Breast epithelium (tissue), 4 donors: ENCODE measurements around the gene AHI1. TPM values are rescaled to one million over a fixed set of nuclear protein-coding genes. Genes with fewer than 3 reads are reported as not detected.

ENCODE experiments used
- DNase-seq, 2 donors: peaks; one replicate each; pipeline ENCODE4 v3.0.0-alpha.2; 2019; ENCODE audit warnings: low spot score in 2 of 2
- H3K27ac ChIP-seq, 2 donors: fragments of 200-600 bp; sonication (generic) in 1 of 2; one replicate each; pipeline ENCODE4 v1.5.1; 2016 to 2019; ENCODE audit warnings: mild to moderate bottlenecking in 1 of 2
- H3K27me3 ChIP-seq, 2 donors: fragments of 200-600 bp; sonication (generic) in 1 of 2; one replicate each; pipeline versions ENCODE4 v1.5.1 to v1.6.0; 2017 to 2019; ENCODE audit warnings: control low read depth in 1 of 2, mild to moderate bottlenecking in 1 of 2
- H3K36me3 ChIP-seq: fragments of 200-600 bp; one replicate; pipeline ENCODE4 v1.5.1; 2019
- H3K4me1 ChIP-seq, 2 donors: fragments of 200-600 bp; sonication (generic); one replicate each; pipeline ENCODE4 v1.5.1; 2016 to 2019; ENCODE audit warnings: control low read depth in 1 of 2
- H3K4me3 ChIP-seq, 3 donors: fragments of 200-600 bp; sonication (generic); 1 replicate in 2 of 3; 2 replicates in 1 of 3; pipeline ENCODE4 v1.5.1; 2016 to 2019; ENCODE audit warnings: mild to moderate bottlenecking in 3 of 3, moderate library complexity in 2 of 3
- H3K9me3 ChIP-seq, 2 donors: fragments of 200-600 bp; sonication (generic) in 1 of 2; one replicate each; pipeline ENCODE4 v1.5.1; 2016 to 2019; ENCODE audit warnings: control low read depth in 1 of 2
- POLR2A ChIP-seq: fragments of 450-650 bp; IDR thresholded peaks from one replicate; pipeline ENCODE4 v1.6.1; 2016; ENCODE audit warnings: antibody characterized with exemption, mild to moderate bottlenecking, moderate library complexity
- POLR2AphosphoS5 ChIP-seq, 3 donors: sonication (generic); formaldehyde crosslinking; IDR thresholded peaks; one replicate each; pipeline ENCODE4 v1.6.1; 2017; ENCODE audit warnings: antibody characterized with exemption in 3 of 3
- intact Hi-C: fragments of 100-400 bp; cut with DNase I; formaldehyde crosslinking; loops from one replicate; pipeline ENCODE4 v1.15.1; 2023; ENCODE audit warnings: low total_unique reads
- total RNA-seq, 3 donors: library from RNA; depleted of rRNA; stranded (reverse); fragments of >200 nt; gene quantifications; one replicate each; pipeline ENCODE4 v1.1.0, GENCODE V29; 2016
- TF ChIP-seq, protein P1 (sequence below), 3 donors: fragments of 450-650 bp; IDR thresholded peaks; one replicate each; pipeline ENCODE4 v1.5.1; 2016 to 2017; ENCODE audit warnings: antibody characterized with exemption in 3 of 3, mild to moderate bottlenecking in 3 of 3, moderate library complexity in 3 of 3

AHI1 gene
- total RNA-seq, 3 donors from 2014 or later, result 23.5 to 62.2 (median 49.8) TPM

DNA sequence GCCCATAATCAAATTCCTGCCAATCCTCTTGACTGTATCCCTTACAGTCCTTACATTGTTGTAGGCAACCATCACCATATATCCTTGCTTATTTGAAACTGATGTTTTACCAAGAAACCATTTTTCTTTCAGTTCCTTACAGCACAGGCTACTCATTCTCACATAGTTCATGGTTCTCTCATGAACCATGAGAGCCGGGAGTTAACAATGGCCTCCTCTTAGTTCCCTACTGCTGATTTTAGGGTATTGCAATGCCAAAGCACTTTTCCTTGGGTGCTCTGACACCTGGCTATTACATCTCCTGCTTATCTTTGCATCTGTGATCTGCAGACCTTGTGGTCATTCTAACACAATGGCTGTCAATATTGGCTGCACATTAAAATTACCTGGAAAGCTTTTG, 183.0 kb downstream of the AHI1 start:
- intact Hi-C loops, result no loop called here
- Histone ChIP-seq H3K9me3 (no peaks in the 10 kb centered on the region), H3K4me1 (no peaks in the 10 kb centered on the region), H3K27ac (no peak overlapping the region), H3K27me3 (no peaks in the 10 kb centered on the region), H3K36me3 (no peaks in the 10 kb centered on the region), H3K4me3 (no peak overlapping the region)
- DNase-seq, result no peak
- TF ChIP-seq POLR2AphosphoS5 (IDR thresholded peaks at IDR 0.05), result no peak
- no peak for TF ChIP-seq POLR2A

DNA sequence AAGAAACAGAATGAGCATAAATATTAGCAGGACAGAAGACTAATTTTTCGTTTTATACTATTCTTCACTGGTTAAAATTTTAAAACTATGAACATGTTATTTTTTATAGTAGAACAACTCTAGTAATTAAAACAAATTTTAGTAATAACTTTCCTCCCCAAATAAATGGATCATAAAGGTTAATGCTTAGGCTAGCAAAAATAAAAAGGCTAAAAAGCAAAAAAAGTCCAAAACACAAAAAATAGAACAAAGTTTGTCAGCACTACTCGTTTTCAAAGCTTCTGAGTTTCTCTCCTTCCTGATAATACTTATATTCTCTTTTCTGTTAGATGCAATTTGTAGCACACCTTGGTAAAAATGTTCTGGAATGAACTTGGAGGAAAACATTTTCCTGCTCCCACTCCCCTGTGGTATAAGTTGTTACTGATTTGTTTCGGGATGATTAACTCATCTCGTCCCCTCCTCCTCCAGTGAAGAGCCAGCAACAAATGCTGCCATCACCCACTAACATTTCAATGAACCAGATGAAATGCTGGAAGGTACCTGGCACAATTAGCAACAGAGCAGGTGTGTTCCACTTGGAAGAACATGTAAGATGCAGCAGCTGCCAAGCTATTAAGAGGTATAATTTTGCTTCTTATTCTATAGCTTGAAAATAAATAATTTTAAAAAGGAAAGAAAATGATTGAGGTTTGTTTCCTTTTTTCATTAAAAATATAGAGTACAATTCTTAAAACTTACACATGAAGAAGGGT, 185.9 kb downstream of the AHI1 start:
- intact Hi-C loops, result no loop called here
- Histone ChIP-seq H3K4me3 (no peak overlapping the region), H3K9me3 (no peaks in the 10 kb centered on the region), H3K27me3 (no peaks in the 10 kb centered on the region), H3K36me3 (no peaks in the 10 kb centered on the region), H3K4me1 (no peaks in the 10 kb centered on the region), H3K27ac (no peak overlapping the region)
- TF ChIP-seq, protein P1, sequence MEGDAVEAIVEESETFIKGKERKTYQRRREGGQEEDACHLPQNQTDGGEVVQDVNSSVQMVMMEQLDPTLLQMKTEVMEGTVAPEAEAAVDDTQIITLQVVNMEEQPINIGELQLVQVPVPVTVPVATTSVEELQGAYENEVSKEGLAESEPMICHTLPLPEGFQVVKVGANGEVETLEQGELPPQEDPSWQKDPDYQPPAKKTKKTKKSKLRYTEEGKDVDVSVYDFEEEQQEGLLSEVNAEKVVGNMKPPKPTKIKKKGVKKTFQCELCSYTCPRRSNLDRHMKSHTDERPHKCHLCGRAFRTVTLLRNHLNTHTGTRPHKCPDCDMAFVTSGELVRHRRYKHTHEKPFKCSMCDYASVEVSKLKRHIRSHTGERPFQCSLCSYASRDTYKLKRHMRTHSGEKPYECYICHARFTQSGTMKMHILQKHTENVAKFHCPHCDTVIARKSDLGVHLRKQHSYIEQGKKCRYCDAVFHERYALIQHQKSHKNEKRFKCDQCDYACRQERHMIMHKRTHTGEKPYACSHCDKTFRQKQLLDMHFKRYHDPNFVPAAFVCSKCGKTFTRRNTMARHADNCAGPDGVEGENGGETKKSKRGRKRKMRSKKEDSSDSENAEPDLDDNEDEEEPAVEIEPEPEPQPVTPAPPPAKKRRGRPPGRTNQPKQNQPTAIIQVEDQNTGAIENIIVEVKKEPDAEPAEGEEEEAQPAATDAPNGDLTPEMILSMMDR (IDR thresholded peaks at IDR 0.05), result no peak
- TF ChIP-seq POLR2A (no peak), POLR2AphosphoS5 (IDR thresholded peaks at IDR 0.05) (no peak)
- no peak for DNase-seq

DNA sequence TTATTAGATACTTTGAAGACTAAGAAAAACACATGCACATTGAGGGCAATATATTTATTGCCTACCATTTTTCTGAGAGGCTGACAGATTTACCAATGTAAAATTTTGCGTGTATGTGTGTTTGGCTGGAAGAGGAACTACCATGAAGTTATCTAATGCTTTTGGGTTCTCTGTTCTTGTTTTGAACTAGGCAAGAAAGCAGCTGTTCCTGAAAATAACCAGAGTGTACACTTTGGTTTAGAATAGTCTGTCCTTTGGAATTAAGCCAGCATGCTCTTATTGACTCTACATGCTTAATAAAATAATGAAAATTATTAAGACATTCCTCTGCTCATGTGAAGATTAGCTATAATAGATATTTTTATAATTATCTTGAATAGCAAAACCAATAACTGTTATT, 187.2 kb downstream of the AHI1 start:
- Histone ChIP-seq H3K4me1 (no peaks in the 10 kb centered on the region), H3K27ac (no peak overlapping the region), H3K27me3 (no peaks in the 10 kb centered on the region), H3K9me3 (no peaks in the 10 kb centered on the region), H3K4me3 (no peak overlapping the region), H3K36me3 (no peaks in the 10 kb centered on the region)
- no peak for TF ChIP-seq POLR2A
- TF ChIP-seq, protein P1 (IDR thresholded peaks at IDR 0.05), result no peak
- no peak for TF ChIP-seq POLR2AphosphoS5 (IDR thresholded peaks at IDR 0.05)
- no peak for DNase-seq
- intact Hi-C loops, result no loop called here

DNA sequence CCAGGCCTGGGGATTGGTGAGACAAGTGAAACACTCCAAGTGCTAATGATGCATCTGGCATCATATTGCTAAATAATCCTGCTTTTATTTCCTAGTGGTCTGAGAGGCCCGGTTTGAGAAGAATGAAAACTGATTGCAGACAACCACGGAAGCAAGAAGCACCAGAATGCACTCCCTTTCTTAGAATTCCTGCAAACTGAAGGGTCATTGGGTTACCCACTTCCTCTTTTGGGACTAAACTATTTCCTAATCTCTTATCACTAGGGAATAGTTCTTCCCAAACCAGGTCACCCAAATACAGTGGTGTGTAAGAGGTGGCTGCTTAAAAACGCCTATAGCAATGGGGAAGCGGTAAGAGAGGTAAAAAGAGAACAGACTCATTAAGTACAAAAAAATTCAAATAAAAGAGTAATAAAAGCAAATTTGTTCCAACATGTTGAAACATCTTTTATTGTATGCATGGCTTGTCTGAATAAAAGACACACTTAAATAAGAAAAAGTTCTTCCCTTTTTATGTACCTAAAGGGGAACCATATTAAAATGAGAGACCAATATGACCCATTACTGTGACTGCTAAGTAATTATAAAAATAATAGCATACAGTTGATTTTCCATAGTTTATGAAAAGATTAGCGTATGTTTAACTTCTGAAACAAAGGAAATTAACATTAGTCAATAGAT, 190.7 kb downstream of the AHI1 start:
- Histone ChIP-seq H3K27me3 (no peaks in the 10 kb centered on the region), H3K9me3 (no peaks in the 10 kb centered on the region), H3K27ac (no peak overlapping the region), H3K4me1 (no peaks in the 10 kb centered on the region), H3K36me3 (no peaks in the 10 kb centered on the region), H3K4me3 (no peak overlapping the region)
- DNase-seq, result no peak
- TF ChIP-seq POLR2AphosphoS5 (IDR thresholded peaks at IDR 0.05) (no peak), POLR2A (no peak)
- TF ChIP-seq, protein P1 (IDR thresholded peaks at IDR 0.05), result no peak
- intact Hi-C loops, result no loop called here

DNA sequence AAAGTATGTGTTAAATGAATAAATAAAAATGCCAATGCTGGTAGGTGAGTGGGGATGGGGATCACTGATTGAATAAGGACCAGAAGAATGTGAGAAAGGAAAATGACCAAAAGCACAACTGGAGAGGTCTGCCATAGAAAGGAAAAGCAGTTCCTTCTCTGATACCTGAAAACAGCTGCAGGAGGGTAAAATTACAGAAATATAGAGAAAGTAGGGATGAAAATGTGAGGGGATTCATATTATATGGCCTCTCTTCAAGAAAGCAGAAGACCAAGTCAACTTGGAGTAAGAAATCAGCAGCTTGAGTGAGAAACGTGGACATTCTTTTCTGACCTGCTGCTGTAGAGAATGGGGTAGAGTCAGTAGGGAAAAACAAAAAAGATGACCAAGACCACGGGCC, 191.4 kb downstream of the AHI1 start:
- Histone ChIP-seq H3K4me3 (no peak overlapping the region), H3K27ac (no peak overlapping the region), H3K4me1 (no peaks in the 10 kb centered on the region), H3K36me3 (no peaks in the 10 kb centered on the region), H3K9me3 (no peaks in the 10 kb centered on the region), H3K27me3 (no peaks in the 10 kb centered on the region)
- intact Hi-C loops, result no loop called here
- no peak for TF ChIP-seq POLR2AphosphoS5 (IDR thresholded peaks at IDR 0.05)
- no peak for TF ChIP-seq POLR2A
- TF ChIP-seq, protein P1 (IDR thresholded peaks at IDR 0.05), result no peak
- no peak for DNase-seq
